Measurements from ENCODE around the gene NT5C2.
"Not testable (repeated sequence)": the region's sequence is repeated elsewhere in the genome, so short reads cannot be mapped to it uniquely, and the experiment has no call there.

Gene NT5C2

GRCh38 chr10:103193107-103193819 lies at the start of gene NT5C2:
Gene NT5C2, minus strand, starts transcription at chr10:103193272. Its CDS starts 18,314 bp downstream, at chr10:103174958.
- TF ChIP-seq GATA1 (IDR thresholded peaks at IDR 0.05; ENCODE audit: low read depth, low read length) (no peak), POLR2A (IDR thresholded peaks at IDR 0.05; ENCODE audit: low read length) (no peak)
- peak; percentile 86 to 93 for DNase-seq

DNA sequence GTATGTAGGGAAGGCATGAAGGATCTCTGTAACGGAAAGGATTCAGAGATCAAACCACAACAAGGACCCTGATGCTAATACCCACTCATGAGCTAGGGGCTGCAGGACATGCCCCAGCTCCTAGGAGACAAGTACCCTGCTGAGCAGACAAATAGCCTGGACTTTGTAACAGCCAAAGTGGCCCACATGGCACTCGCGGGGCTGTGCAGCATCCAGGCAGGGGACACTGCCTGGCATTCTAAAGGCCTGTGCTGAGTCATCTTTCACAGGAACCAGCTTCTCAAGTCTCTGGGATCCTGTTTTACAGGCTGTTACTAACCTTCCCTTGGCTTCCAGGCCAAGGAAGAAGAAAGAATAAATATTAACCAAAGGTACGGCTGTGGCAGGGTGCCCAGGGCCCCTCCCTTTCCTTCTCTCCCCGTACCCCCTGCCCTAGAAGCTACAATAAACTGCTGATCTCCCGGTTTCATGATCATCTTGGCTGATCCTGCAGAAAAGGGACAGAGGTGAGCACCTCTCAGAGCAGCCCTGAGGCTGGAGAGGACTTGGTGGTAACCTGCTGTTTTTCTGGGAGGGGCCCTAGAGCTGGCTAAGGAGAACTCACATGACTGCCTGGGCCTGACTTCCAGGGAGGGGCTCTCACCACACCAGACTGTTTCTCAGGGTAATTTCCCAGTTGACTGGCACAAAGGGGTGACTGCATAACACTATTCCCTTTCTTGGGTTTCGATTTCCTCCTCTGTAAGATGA lies 48.4 kb upstream of the NT5C2 start:
- DNase-seq: peak; percentile 52 to 63

DNA sequence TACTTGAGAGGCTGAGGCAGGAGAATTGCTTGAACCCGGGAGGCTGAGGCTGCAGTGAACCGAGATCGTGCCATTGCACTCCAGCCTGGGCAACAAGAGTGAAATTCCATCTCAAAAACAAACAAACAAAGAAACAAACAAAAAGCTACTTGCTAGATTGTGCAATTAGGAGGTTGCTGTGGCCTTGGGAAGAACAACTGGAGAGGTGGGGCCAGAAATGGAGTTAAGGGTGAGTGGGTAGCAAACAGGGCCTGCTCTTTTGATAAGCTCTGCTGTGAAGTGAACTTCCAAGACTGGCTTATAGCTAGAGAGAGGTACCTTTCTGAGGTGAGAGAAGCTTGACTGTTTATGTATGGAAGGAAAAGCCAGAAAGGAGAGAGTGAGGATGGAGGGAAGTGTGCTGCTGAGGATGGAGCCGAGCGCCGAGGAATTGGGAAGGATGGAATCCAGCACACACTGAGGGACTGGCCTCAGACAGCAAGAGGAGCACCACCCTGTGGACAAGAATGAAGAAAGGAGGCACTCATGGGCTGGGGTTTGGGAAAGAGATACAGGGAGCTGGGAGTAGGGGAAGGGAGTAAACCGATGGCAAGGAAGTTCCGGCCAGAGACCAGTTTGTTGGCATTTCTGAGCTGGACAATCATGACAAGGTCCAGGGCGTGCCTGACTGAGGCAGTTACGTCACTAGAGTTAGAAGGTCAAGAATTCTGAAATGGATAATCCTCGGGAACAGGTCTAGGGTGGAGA lies 45.6 kb upstream of the NT5C2 start:
- peak in 1 of 2 experiments; percentile 20 for DNase-seq

More for the DNA sequence above, 48.4 kb upstream of the NT5C2 start:
- TF ChIP-seq POLR2A (IDR thresholded peaks at IDR 0.05; ENCODE audit: low read length): no peak
- no peak for TF ChIP-seq GATA1 (IDR thresholded peaks at IDR 0.05; ENCODE audit: low read depth, low read length)

GRCh38 chr10:103235775-103236174 lies 42.7 kb upstream of the NT5C2 start:
- TF ChIP-seq GATA1 (IDR thresholded peaks at IDR 0.05; ENCODE audit: low read depth, low read length) (no peak), POLR2A (IDR thresholded peaks at IDR 0.05; ENCODE audit: low read length) (no peak)

More for the DNA sequence above, 45.6 kb upstream of the NT5C2 start:
- no peak for TF ChIP-seq POLR2A (IDR thresholded peaks at IDR 0.05; ENCODE audit: low read length)
- TF ChIP-seq GATA1 (IDR thresholded peaks at IDR 0.05; ENCODE audit: low read depth, low read length): no peak

DNA sequence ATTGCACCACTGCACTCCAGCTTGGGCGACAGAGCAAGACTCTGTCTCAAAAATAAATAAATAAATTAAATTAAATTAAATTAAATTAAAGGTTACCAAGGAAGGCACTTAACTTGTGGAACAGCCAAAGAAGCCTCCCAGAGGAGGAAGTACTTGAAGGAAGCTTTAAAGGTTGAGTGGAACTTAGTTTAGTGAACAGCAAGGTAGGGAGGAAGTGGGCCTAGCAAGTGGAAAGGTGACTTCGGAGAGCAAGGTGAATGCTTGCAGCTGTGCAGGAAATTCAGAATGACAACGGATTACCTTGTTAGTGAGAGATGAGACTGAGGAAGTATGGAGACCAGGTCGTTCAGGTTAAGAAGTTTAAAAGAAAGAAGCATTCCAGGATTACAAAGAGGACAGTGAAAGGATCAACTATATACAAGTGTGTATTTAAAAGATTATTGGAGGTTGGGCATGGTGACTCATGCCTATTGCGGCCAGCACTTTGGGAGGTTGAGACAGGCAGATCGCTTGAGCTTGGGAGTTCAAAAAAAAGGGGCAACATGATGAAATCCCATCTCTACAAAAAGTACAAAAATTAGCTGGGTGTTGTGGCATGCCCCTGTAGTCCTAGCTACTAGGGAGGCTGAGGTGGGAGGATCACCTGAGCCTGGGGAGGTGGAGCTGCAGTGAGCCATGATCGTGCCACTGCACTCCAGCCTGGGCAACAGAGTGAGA lies 39.9 kb upstream of the NT5C2 start:
- DNase-seq: no peak
- TF ChIP-seq POLR2A (IDR thresholded peaks at IDR 0.05; ENCODE audit: low read length) (no peak), GATA1 (IDR thresholded peaks at IDR 0.05; ENCODE audit: low read depth, low read length) (no peak)

More at GRCh38 chr10:103235775-103236174, 42.7 kb upstream of the NT5C2 start:
- DNase-seq: no peak

- no peak for DNase-seq
- no peak for TF ChIP-seq POLR2A (IDR thresholded peaks at IDR 0.05; ENCODE audit: low read length)
- no peak for TF ChIP-seq GATA1 (IDR thresholded peaks at IDR 0.05; ENCODE audit: low read depth, low read length)
Measured at GRCh38 chr10:103232131-103232673, 39.1 kb upstream of the NT5C2 start.

DNA sequence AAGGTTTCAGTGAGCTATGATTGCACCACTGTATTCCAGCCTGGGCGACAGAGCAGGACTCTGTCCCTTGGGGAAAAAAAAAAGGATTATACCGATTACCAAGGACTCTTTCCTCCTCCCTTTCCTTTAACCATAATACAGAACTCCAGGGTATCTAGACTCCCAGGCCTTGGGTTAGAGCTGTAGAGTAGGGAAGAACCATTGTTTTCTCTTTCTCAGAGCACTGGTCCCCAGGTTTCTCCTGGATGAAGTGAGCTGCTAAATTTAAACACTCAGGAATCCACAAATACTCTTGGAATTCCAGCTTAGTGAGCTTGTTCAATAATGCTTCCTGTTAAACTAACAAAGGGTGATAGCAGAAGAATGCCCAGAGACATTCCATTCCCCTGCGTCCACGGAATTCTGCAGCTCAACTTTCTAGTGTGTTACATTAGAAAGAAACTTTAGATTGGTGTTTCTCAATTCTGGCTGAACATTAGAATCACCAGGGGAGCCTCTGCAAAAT lies 38.0 kb upstream of the NT5C2 start:
- no peak for DNase-seq
- no peak for TF ChIP-seq POLR2A (IDR thresholded peaks at IDR 0.05; ENCODE audit: low read length)
- TF ChIP-seq GATA1 (IDR thresholded peaks at IDR 0.05; ENCODE audit: low read depth, low read length): no peak

DNA sequence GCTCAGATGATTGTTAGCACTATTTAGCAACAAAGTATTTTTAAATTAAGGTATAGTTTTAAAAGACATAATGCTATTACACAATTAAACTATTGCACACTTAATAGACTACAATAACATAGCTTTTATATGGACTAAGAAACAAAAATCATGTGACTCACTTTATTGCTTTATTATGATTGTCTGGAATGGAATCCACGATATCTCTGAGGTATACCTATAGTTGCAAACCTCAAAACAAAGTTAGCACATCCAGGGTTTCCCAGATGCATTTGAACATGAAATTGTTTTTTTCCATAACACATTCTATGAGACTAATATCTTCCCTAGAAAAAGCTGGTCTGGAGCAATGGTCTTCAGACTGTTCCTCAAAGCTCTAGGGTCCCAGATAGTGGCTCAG lies 34.3 kb upstream of the NT5C2 start:
- no peak for TF ChIP-seq GATA1 (IDR thresholded peaks at IDR 0.05; ENCODE audit: low read depth, low read length)

DNA sequence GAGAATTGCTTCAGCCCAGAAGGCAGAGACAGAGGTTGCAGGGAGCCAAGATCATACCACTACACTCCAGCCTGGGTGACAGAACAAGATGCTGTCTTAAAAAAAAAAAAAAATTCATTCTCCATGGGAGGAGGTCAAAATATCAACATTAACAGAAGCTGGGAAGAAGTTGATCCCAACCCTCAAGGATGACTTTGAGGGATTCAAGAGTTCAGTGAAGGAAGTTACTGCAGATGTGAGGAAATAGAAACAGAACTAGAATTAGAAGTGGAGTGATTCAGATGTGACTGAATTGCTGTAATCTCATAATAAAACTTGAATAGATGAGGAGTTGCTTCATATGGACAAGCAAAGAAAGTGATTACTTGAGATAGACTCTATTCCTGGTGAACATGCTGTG lies 32.9 kb upstream of the NT5C2 start:
- no peak for DNase-seq
- TF ChIP-seq GATA1 (IDR thresholded peaks at IDR 0.05; ENCODE audit: low read depth, low read length) (no peak), POLR2A (IDR thresholded peaks at IDR 0.05; ENCODE audit: low read length) (no peak)

More for the DNA sequence above, 34.3 kb upstream of the NT5C2 start:
- no peak for DNase-seq

GRCh38 chr10:103224721-103225120 lies 31.6 kb upstream of the NT5C2 start:
- not testable (repeated sequence) for DNase-seq

GRCh38 chr10:103224133-103224532 lies 31.1 kb upstream of the NT5C2 start:
- DNase-seq: no peak
- no peak for TF ChIP-seq GATA1 (IDR thresholded peaks at IDR 0.05; ENCODE audit: low read depth, low read length)
- TF ChIP-seq POLR2A (IDR thresholded peaks at IDR 0.05; ENCODE audit: low read length): no peak

- not testable (repeated sequence) for DNase-seq
Measured at GRCh38 chr10:103216362-103216761, 23.3 kb upstream of the NT5C2 start.

- no peak for DNase-seq
- no peak for TF ChIP-seq GATA1 (IDR thresholded peaks at IDR 0.05; ENCODE audit: low read depth, low read length)
- TF ChIP-seq POLR2A (IDR thresholded peaks at IDR 0.05; ENCODE audit: low read length): no peak
Measured at GRCh38 chr10:103215601-103216000, 22.5 kb upstream of the NT5C2 start.

- not testable (repeated sequence) for DNase-seq
Measured at GRCh38 chr10:103210262-103210661, 17.2 kb upstream of the NT5C2 start.

DNA sequence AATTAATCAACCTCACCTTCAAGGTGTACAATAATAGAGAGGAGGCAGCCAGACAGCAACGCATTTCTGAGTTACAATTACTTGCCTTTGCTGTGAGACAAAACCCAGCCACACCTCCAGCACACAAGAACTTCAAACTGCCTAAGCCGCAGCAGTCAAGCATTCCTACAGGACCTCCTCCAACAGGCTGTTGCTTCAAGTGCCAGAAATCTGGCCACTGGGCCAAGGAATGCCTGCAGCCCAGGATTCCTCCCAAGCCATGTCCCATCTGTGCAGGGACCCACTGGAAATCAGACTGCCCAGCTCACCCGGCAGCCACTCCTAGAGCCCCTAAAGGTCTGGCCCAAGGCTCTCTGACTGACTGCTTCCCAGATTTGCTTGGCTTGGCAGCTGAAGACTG lies 14.6 kb upstream of the NT5C2 start:
- DNase-seq: not testable (repeated sequence)
